C4-2B (cell line): ENCODE data around the gene HOXA1.

Experiments used
- ZFX ChIP-seq: fragments of 450-650 bp; IDR thresholded peaks from 2 replicates; pipeline ENCODE4 v1.6.1; 2017
- TF ChIP-seq, protein P1 (sequence below): fragments of 450-650 bp; conservative IDR thresholded peaks from 2 replicates; pipeline ENCODE4 v1.5.1; 2017; ENCODE audit warnings: mild to moderate bottlenecking

- TF ChIP-seq, protein P1, sequence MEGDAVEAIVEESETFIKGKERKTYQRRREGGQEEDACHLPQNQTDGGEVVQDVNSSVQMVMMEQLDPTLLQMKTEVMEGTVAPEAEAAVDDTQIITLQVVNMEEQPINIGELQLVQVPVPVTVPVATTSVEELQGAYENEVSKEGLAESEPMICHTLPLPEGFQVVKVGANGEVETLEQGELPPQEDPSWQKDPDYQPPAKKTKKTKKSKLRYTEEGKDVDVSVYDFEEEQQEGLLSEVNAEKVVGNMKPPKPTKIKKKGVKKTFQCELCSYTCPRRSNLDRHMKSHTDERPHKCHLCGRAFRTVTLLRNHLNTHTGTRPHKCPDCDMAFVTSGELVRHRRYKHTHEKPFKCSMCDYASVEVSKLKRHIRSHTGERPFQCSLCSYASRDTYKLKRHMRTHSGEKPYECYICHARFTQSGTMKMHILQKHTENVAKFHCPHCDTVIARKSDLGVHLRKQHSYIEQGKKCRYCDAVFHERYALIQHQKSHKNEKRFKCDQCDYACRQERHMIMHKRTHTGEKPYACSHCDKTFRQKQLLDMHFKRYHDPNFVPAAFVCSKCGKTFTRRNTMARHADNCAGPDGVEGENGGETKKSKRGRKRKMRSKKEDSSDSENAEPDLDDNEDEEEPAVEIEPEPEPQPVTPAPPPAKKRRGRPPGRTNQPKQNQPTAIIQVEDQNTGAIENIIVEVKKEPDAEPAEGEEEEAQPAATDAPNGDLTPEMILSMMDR = no peak
- TF ChIP-seq ZFX = no peak
Observed at GRCh38 chr7:27102581-27103442, 7.0 kb upstream of the HOXA1 start, which contains the start of gene HOXA2.
